Right cardiac atrium (tissue), 5 donors: Measurements from ENCODE around the gene CHM. TPM values are rescaled to one million over a fixed set of nuclear protein-coding genes. Genes with fewer than 3 reads are reported as not detected.
A peak's percentile ranks its signal among the peaks of the same experiment; 100 is the strongest.

Experiments
- ATAC-seq, 2 donors: fragments of 200-7000 bp; cut with Tn5 transposase; one replicate each; pipeline versions ENCODE4 v1.8.0 to v1.9.1; 2020; ENCODE audit warnings: moderate library complexity in 2 of 2, mild to moderate bottlenecking in 1 of 2
- DNase-seq, 3 donors: peaks; one replicate each; pipeline ENCODE4 v3.0.0-alpha.2; 2020
- H3K27ac ChIP-seq: one replicate; pipeline ENCODE4 v1.5.1; 2013; ENCODE audit warnings: mild to moderate bottlenecking, low read length, control low read depth, moderate library complexity
- H3K27me3 ChIP-seq: one replicate; pipeline ENCODE4 v1.6.1; 2013; ENCODE audit not compliant: control insufficient read depth, insufficient read depth
- H3K4me1 ChIP-seq: one replicate; pipeline ENCODE4 v1.6.1; 2013; ENCODE audit warnings: low read length; ENCODE audit not compliant: control insufficient read depth, insufficient read depth
- H3K4me3 ChIP-seq: one replicate; pipeline ENCODE4 v1.5.1; 2013; ENCODE audit warnings: low read length, control low read depth
- H3K9me3 ChIP-seq: one replicate; pipeline ENCODE4 v1.6.1; 2013; ENCODE audit warnings: low read length; ENCODE audit not compliant: control insufficient read depth
- WGBS: extraction: QIAGEN DNeasy Blood & Tissue Kit; methylation state at CpG from one replicate; pipeline ENCODE4 v1.1.7; 2013; 5-methylcytosine and 5-hydroxymethylcytosine counted together
- intact Hi-C, 4 donors: fragments of 100-400 bp; cut with DNase I; formaldehyde crosslinking; loops; one replicate each; pipeline versions ENCODE4 v1.11.0 to v1.14.0; 2022 to 2023
- polyA plus RNA-seq: library from polyadenylated mRNA; stranded (reverse); fragments of 200-250 nt; gene quantifications from one replicate; pipeline ENCODE4 v1.2.3, GENCODE V29; 2013
- total RNA-seq, 4 donors: library from RNA; stranded (reverse); fragmentation: NEBNext Ultra II Directional; extraction: Animal tissue kit (Norgen Biotek cat#: 25700); gene quantifications; one replicate each; pipeline ENCODE4 v1.2.1, GENCODE V29; 2021
- donor health status: healthy with polysubstance abuse.
- donor health status: DM: no; HTN: yes; CAD: no.
- donor health status: DM: no; HTN: no; CAD: no.
- donor health status: DM: no; HTN: yes; CAD: no; lungs with severe emphysema.
- donor health status: DM: yes; HTN: yes; CAD: no.

The CHM gene
- total and polyA plus RNA-seq, 5 donors = 7.1 to 15.6 (median 14.3) TPM

- WGBS = 94% methylated on average over 2 of the region's 2 CpGs
- ATAC-seq = no peak
- Histone ChIP-seq H3K27ac (no peak overlapping the region), H3K4me1 (no peaks in the 10 kb centered on the region), H3K27me3 (no peaks in the 10 kb centered on the region), H3K4me3 (no peak overlapping the region), H3K9me3 (no peaks in the 10 kb centered on the region)
- no peak for DNase-seq
- intact Hi-C loops = no loop called here
Observed at GRCh38 chrX:85906399-85906798, 141.0 kb downstream of the CHM start.

GRCh38 chrX:85905851-85906250, 141.5 kb downstream of the CHM start:
- intact Hi-C loops = no loop called here

GRCh38 chrX:85903692-85904471, 143.5 kb downstream of the CHM start:
- no peak overlapping the region for H3K27ac ChIP-seq
- H3K9me3 ChIP-seq = no peaks in the 10 kb centered on the region
- 84% methylated on average over 5 of the region's 5 CpGs for WGBS
- intact Hi-C loops = no loop called here
- no peak overlapping the region for H3K4me3 ChIP-seq
- DNase-seq = no peak
- no peaks in the 10 kb centered on the region for H3K4me1 ChIP-seq
- ATAC-seq = no peak
- no peaks in the 10 kb centered on the region for H3K27me3 ChIP-seq

More at GRCh38 chrX:85905851-85906250, 141.5 kb downstream of the CHM start:
- WGBS = 88% methylated on average over 3 of the region's 3 CpGs
- Histone ChIP-seq H3K27me3 (no peaks in the 10 kb centered on the region), H3K4me3 (no peak overlapping the region), H3K27ac (no peak overlapping the region), H3K9me3 (no peaks in the 10 kb centered on the region), H3K4me1 (no peaks in the 10 kb centered on the region)
- DNase-seq (no peak), ATAC-seq (no peak)

- 78% methylated on average over 7 of the region's 7 CpGs for WGBS
- H3K27ac ChIP-seq = no peak overlapping the region
- DNase-seq (no peak), ATAC-seq (no peak)
- no peaks in the 10 kb centered on the region for H3K4me1 ChIP-seq
- no peaks in the 10 kb centered on the region for H3K27me3 ChIP-seq
- intact Hi-C loops = no loop called here
- no peaks in the 10 kb centered on the region for H3K9me3 ChIP-seq
- H3K4me3 ChIP-seq = no peak overlapping the region
Observed at GRCh38 chrX:85897362-85898126, 149.8 kb downstream of the CHM start.

- H3K9me3 ChIP-seq = no peaks in the 10 kb centered on the region
- H3K27ac ChIP-seq = no peak overlapping the region
- no peak overlapping the region for H3K4me3 ChIP-seq
- no peaks in the 10 kb centered on the region for H3K4me1 ChIP-seq
- no peaks in the 10 kb centered on the region for H3K27me3 ChIP-seq
- ATAC-seq (no peak), DNase-seq (no peak)
- intact Hi-C loops = no loop called here
- 72% methylated on average over 5 of the region's 5 CpGs for WGBS
Observed at GRCh38 chrX:85882601-85883000, 164.8 kb downstream of the CHM start.

GRCh38 chrX:85870585-85870984, 176.8 kb downstream of the CHM start:
- no peaks in the 10 kb centered on the region for H3K27me3 ChIP-seq
- no peak for ATAC-seq
- intact Hi-C loops = no loop called here
- H3K4me3 ChIP-seq = no peak overlapping the region
- WGBS = 95% methylated on average over 3 of the region's 3 CpGs
- no peak overlapping the region for H3K27ac ChIP-seq
- H3K9me3 ChIP-seq = no peaks in the 10 kb centered on the region
- H3K4me1 ChIP-seq = no peaks in the 10 kb centered on the region
- DNase-seq = no peak

GRCh38 chrX:85865324-85865723, 182.0 kb downstream of the CHM start:
- Histone ChIP-seq H3K27ac (no peak overlapping the region), H3K4me1 (no peaks in the 10 kb centered on the region), H3K4me3 (no peak overlapping the region), H3K9me3 (no peaks in the 10 kb centered on the region), H3K27me3 (no peaks in the 10 kb centered on the region)
- ATAC-seq = no peak
- DNase-seq = no peak
- intact Hi-C loops = no loop called here

- Histone ChIP-seq H3K9me3 (no peaks in the 10 kb centered on the region), H3K4me1 (no peaks in the 10 kb centered on the region), H3K27me3 (no peaks in the 10 kb centered on the region), H3K27ac (no peak overlapping the region), H3K4me3 (no peak overlapping the region)
- intact Hi-C loops = no loop called here
- DNase-seq (no peak), ATAC-seq (no peak)
Observed at GRCh38 chrX:85859426-85859825, 187.9 kb downstream of the CHM start.

- ATAC-seq (no peak), DNase-seq (peak in 1 of 3 donors; percentile 21)
- Histone ChIP-seq H3K4me1 (no peaks in the 10 kb centered on the region), H3K9me3 (no peaks in the 10 kb centered on the region), H3K27ac (no peak overlapping the region), H3K27me3 (no peaks in the 10 kb centered on the region), H3K4me3 (no peak overlapping the region)
- intact Hi-C loops = no loop called here
- WGBS = 30% methylated on average over 3 of the region's 3 CpGs
Observed at GRCh38 chrX:85851418-85851817, 195.9 kb downstream of the CHM start.

- DNase-seq = no peak
- no peak for ATAC-seq
- H3K4me3 ChIP-seq = no peak overlapping the region
- no peaks in the 10 kb centered on the region for H3K9me3 ChIP-seq
- 83% methylated on average over 2 of the region's 2 CpGs for WGBS
- H3K27me3 ChIP-seq = no peaks in the 10 kb centered on the region
- intact Hi-C loops = no loop called here
- H3K27ac ChIP-seq = no peak overlapping the region
- no peaks in the 10 kb centered on the region for H3K4me1 ChIP-seq
Observed at GRCh38 chrX:85836868-85837267, 210.5 kb downstream of the CHM start.

GRCh38 chrX:85828771-85829170, 218.6 kb downstream of the CHM start:
- DNase-seq = no peak
- intact Hi-C loops = no loop called here
- WGBS = 78% methylated on average over 5 of the region's 5 CpGs
- Histone ChIP-seq H3K9me3 (no peaks in the 10 kb centered on the region), H3K27ac (no peak overlapping the region), H3K27me3 (no peaks in the 10 kb centered on the region), H3K4me1 (no peaks in the 10 kb centered on the region), H3K4me3 (no peak overlapping the region)
- ATAC-seq = no peak
